Muscle layer of colon (tissue), 2 donors: ENCODE measurements around the gene SLC32A1.

Source experiments
- H3K27ac ChIP-seq: one replicate; pipeline ENCODE4 v1.7.0; 2013; ENCODE audit warnings: low read depth, mild to moderate bottlenecking, low read length, moderate library complexity
- H3K27me3 ChIP-seq, 2 donors: one replicate each; pipeline ENCODE4 v1.7.0; 2013; ENCODE audit warnings: low read length in 2 of 2, mild to moderate bottlenecking in 2 of 2; ENCODE audit not compliant: insufficient read depth in 2 of 2, control insufficient read depth in 1 of 2
- H3K36me3 ChIP-seq: one replicate; pipeline ENCODE4 v1.7.0; 2013; ENCODE audit warnings: mild to moderate bottlenecking, low read length; ENCODE audit not compliant: insufficient read depth
- H3K4me1 ChIP-seq: one replicate; pipeline ENCODE4 v1.7.0; 2013; ENCODE audit warnings: mild to moderate bottlenecking, low read length; ENCODE audit not compliant: insufficient read depth
- H3K4me3 ChIP-seq, 2 donors: one replicate each; pipeline ENCODE4 v1.7.0; 2013; ENCODE audit warnings: low read length in 2 of 2, low read depth in 1 of 2, mild to moderate bottlenecking in 1 of 2, moderate library complexity in 1 of 2
- H3K9ac ChIP-seq: one replicate; pipeline ENCODE4 v1.7.0; 2013; ENCODE audit warnings: low read length
- H3K9me3 ChIP-seq: one replicate; pipeline ENCODE4 v1.7.0; 2013; ENCODE audit warnings: mild to moderate bottlenecking, low read length
- donor health status: abdominal sarcoma.
- donor health status: Adenocarcinoma of cecum.

SLC32A1 gene

GRCh38 chr20:38760978-38761377 is 36.7 kb downstream of the SLC32A1 start:
- H3K27ac ChIP-seq, result no peak overlapping the region
- peaks cover 79% of the 10 kb centered on the region for H3K36me3 ChIP-seq
- no peaks in the 10 kb centered on the region for H3K27me3 ChIP-seq
- no peak overlapping the region for H3K4me3 ChIP-seq
- H3K9ac ChIP-seq, result no peak overlapping the region
- H3K4me1 ChIP-seq, result no peaks in the 10 kb centered on the region
- H3K9me3 ChIP-seq, result no peaks in the 10 kb centered on the region

- Histone ChIP-seq H3K27me3 (no peaks in the 10 kb centered on the region), H3K9ac (no peak overlapping the region), H3K9me3 (no peaks in the 10 kb centered on the region), H3K36me3 (peaks cover 78% of the 10 kb centered on the region), H3K4me1 (no peaks in the 10 kb centered on the region), H3K27ac (no peak overlapping the region), H3K4me3 (no peak overlapping the region)
These were observed 37.9 kb downstream of the SLC32A1 start for GRCh38 chr20:38762174-38762573.

- no peak overlapping the region for H3K4me3 ChIP-seq
- H3K9me3 ChIP-seq, result no peaks in the 10 kb centered on the region
- no peak overlapping the region for H3K9ac ChIP-seq
- H3K27me3 ChIP-seq, result no peaks in the 10 kb centered on the region
- no peak overlapping the region for H3K27ac ChIP-seq
- peaks cover 83% of the 10 kb centered on the region for H3K36me3 ChIP-seq
- H3K4me1 ChIP-seq, result no peaks in the 10 kb centered on the region
These were observed 39.3 kb downstream of the SLC32A1 start for GRCh38 chr20:38763616-38764015.

GRCh38 chr20:38764567-38765318 is 40.5 kb downstream of the SLC32A1 start:
- H3K9ac ChIP-seq, result no peak overlapping the region
- H3K27ac ChIP-seq, result no peak overlapping the region
- no peaks in the 10 kb centered on the region for H3K9me3 ChIP-seq
- no peaks in the 10 kb centered on the region for H3K4me1 ChIP-seq
- no peaks in the 10 kb centered on the region for H3K27me3 ChIP-seq
- H3K36me3 ChIP-seq, result peaks cover 74% of the 10 kb centered on the region
- H3K4me3 ChIP-seq, result no peak overlapping the region

- Histone ChIP-seq H3K27ac (no peak overlapping the region), H3K36me3 (peaks cover 62% of the 10 kb centered on the region), H3K27me3 (no peaks in the 10 kb centered on the region), H3K4me3 (no peak overlapping the region), H3K9ac (no peak overlapping the region), H3K4me1 (no peaks in the 10 kb centered on the region), H3K9me3 (no peaks in the 10 kb centered on the region)
These were observed 41.8 kb downstream of the SLC32A1 start for GRCh38 chr20:38766071-38766470.

- Histone ChIP-seq H3K36me3 (peaks cover 56% of the 10 kb centered on the region), H3K27me3 (no peaks in the 10 kb centered on the region)
These were observed 45.4 kb downstream of the SLC32A1 start for GRCh38 chr20:38769376-38770295.

GRCh38 chr20:38770546-38770945 is 46.3 kb downstream of the SLC32A1 start:
- Histone ChIP-seq H3K36me3 (peaks cover 47% of the 10 kb centered on the region), H3K27ac (no peak overlapping the region), H3K9me3 (no peaks in the 10 kb centered on the region), H3K4me1 (no peaks in the 10 kb centered on the region), H3K9ac (no peak overlapping the region), H3K4me3 (no peak overlapping the region), H3K27me3 (no peaks in the 10 kb centered on the region)

More at GRCh38 chr20:38769376-38770295, 45.4 kb downstream of the SLC32A1 start:
- Histone ChIP-seq H3K4me3 (no peak overlapping the region), H3K27ac (no peak overlapping the region), H3K9me3 (no peaks in the 10 kb centered on the region), H3K4me1 (no peaks in the 10 kb centered on the region), H3K9ac (no peak overlapping the region)

GRCh38 chr20:38770970-38771369 is 46.7 kb downstream of the SLC32A1 start:
- Histone ChIP-seq H3K36me3 (peaks cover 43% of the 10 kb centered on the region), H3K4me3 (no peak overlapping the region), H3K27ac (no peak overlapping the region)

GRCh38 chr20:38771621-38772020 is 47.3 kb downstream of the SLC32A1 start:
- H3K27ac ChIP-seq, result no peak overlapping the region
- H3K36me3 ChIP-seq, result peaks cover 36% of the 10 kb centered on the region
- H3K9me3 ChIP-seq, result no peaks in the 10 kb centered on the region
- H3K4me1 ChIP-seq, result no peaks in the 10 kb centered on the region
- no peak overlapping the region for H3K4me3 ChIP-seq
- H3K27me3 ChIP-seq, result no peaks in the 10 kb centered on the region
- no peak overlapping the region for H3K9ac ChIP-seq

More at GRCh38 chr20:38770970-38771369, 46.7 kb downstream of the SLC32A1 start:
- Histone ChIP-seq H3K4me1 (no peaks in the 10 kb centered on the region), H3K9ac (no peak overlapping the region), H3K9me3 (no peaks in the 10 kb centered on the region), H3K27me3 (no peaks in the 10 kb centered on the region)

GRCh38 chr20:38774167-38774566 is 49.9 kb downstream of the SLC32A1 start:
- Histone ChIP-seq H3K4me1 (no peaks in the 10 kb centered on the region), H3K9ac (no peak overlapping the region), H3K4me3 (no peak overlapping the region), H3K27ac (no peak overlapping the region), H3K9me3 (no peaks in the 10 kb centered on the region), H3K36me3 (peaks cover 20% of the 10 kb centered on the region), H3K27me3 (no peaks in the 10 kb centered on the region)

- Histone ChIP-seq H3K27ac (no peak overlapping the region), H3K4me1 (no peaks in the 10 kb centered on the region), H3K27me3 (no peaks in the 10 kb centered on the region), H3K9ac (no peak overlapping the region), H3K9me3 (no peaks in the 10 kb centered on the region), H3K36me3 (peaks cover 17% of the 10 kb centered on the region), H3K4me3 (no peak overlapping the region)
These were observed 52.1 kb downstream of the SLC32A1 start for GRCh38 chr20:38776363-38776762.
